DMS153 (cell line): ENCODE data around the gene TNK1.
"Not testable (repeated sequence)": the region's sequence is repeated elsewhere in the genome, so short reads cannot be mapped to it uniquely, and the experiment has no call there.

Experiments
- DNase-seq: peaks from one replicate; lab custom pipeline; 2025; lab: John Stamatoyannopoulos, UW

TNK1 gene

DNA sequence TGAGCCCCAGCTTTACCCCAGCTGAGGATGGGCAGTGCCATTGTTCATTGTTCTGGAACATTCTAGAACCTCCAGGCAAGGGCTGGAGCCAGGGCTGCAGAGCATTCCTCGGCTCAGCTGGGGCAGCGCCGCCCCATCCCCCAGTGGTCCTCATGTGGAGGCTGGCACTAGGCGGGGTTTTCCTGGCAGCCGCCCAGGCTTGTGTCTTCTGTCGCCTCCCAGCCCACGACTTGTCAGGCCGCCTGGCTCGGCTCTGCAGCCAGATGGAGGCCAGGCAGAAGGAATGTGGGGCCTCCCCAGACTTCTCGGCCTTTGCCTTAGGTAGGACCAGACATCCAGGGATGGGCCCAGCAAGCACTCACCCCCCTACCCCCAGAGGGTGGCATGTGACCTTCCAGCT is 25.8 kb upstream of the TNK1 start, which contains the start of gene TMEM95:
Gene TMEM95, plus strand, starts transcription at position 104 of the 400 bp plus-strand sequence. Its CDS starts 49 bp downstream, at position 153.
- DNase-seq = no peak

GRCh38 chr17:7355573-7355972 is 25.3 kb upstream of the TNK1 start:
- DNase-seq = no peak

GRCh38 chr17:7356072-7356549 is 24.8 kb upstream of the TNK1 start:
- peak; percentile 49 for DNase-seq

DNA sequence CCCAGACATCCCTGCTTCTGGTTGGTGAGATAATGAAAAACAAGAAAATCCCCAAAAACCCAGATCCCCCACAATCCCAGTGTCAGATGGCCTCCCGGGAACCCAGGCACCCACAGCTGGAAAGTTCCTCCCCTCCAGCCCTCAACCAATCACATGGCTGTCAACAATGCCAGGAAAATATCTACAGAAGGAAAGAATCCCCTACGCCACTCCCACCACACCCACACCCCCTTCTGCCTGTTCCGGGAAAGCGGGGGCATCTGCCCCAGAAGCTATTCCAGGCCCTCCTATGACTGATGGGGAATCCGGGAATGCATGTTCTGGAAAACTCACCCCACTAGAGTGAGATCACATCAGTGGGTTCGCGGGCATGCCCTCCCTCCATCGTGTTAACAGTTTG is 24.1 kb upstream of the TNK1 start:
- no peak for DNase-seq

DNA sequence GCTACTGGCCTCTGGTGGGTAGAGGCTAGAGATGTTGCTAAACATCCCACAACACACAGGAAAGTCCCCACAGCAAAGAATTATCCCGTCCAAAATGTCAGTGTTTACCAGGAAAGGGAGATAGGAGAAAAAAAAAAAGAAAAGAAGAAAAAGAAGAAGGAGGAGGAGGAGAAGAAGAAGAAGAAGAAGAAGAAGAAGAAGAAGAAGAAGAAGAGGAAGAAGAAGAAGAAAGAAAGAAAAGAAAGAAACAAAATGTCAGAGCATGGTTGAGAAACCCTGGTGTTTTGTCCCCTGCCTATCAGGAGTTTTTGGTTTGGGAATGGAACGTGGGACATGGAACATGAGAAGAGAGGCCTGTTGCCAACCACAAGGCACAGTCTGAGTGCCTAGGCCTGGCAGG is 23.5 kb upstream of the TNK1 start:
- no peak for DNase-seq

GRCh38 chr17:7361906-7362305 is 19.0 kb upstream of the TNK1 start:
- no peak for DNase-seq

DNA sequence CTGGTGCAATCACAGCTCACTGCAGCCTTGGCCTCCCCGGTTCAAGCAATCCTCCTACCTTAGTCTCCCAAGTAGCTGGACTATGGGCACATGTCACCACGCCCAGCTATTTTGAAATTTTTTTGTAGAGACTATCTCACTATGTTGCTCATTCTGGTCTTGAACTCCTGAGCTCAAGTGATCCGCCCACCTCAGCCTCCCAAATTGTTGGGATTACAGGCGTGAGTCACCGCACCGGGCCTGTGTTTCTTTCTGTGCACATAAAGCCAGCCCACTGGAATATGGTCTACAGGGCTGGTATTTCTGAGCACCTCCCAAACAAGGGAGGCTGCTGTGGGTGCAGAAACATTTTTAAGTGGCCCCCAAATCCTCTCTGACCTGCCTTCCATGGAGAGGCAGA is 17.6 kb upstream of the TNK1 start:
- DNase-seq = no peak

DNA sequence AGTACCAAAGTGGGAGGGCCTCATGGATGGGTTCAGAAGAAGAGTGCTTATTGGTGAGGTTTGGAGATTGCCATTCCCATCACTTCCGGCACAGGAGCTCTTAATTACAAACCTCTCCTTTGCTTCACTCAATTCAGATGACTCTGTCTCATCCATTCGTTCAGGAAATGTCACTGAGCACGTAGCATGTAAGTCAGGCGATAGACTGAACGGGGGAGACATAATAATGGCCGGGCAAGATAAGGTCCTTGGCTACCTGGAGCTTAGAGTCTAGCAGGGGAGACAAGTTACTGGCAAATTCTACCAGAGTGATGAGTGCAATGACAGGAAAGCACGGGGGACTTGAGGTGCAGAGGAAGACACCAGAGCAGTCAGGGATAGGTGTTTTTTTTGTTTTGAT is 14.9 kb upstream of the TNK1 start:
- DNase-seq = not testable (repeated sequence)

DNA sequence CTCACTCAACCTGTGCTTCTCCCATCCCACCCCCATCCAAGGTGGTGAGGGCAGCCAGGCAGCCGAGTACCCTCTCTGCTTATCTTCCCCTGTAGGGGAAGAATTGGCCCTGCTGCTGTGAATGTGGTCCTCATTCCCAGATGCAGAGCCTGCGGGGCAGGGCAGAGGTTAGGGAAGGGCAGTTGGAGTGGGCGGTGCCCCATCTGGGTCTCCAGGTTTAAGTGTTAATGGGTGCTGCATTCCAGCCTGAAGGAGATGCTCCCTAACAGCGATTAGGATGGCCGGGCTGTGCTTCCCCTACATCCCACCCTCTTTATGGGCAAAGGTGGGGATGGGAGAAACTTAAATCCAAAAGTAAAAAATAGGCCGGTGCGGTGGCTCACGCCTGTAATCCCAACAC is 13.8 kb upstream of the TNK1 start:
- DNase-seq = no peak

GRCh38 chr17:7367918-7368598 is 12.8 kb upstream of the TNK1 start:
- no peak for DNase-seq

DNA sequence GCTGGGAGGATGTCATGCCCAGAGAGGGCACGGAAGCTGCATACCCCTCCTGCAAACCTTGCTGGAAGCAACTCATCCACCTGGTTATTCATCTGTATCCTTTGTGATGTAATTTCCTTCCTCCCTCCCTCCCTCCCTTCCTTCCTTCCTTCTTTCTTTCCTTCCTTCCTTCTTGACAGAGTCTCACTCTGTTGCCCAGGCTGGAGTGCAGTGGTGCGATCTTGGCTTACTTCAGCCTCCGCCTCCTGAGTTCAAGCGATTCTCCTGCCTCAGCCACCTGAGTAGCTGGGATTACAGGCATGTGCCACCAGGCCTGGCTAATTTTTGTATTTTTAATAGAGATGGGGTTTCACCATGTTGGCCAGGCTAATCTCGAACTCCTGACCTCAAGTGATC is 12.3 kb upstream of the TNK1 start:
- DNase-seq = not testable (repeated sequence)

- no peak for DNase-seq
Measured at GRCh38 chr17:7369825-7370224, 11.1 kb upstream of the TNK1 start.

DNA sequence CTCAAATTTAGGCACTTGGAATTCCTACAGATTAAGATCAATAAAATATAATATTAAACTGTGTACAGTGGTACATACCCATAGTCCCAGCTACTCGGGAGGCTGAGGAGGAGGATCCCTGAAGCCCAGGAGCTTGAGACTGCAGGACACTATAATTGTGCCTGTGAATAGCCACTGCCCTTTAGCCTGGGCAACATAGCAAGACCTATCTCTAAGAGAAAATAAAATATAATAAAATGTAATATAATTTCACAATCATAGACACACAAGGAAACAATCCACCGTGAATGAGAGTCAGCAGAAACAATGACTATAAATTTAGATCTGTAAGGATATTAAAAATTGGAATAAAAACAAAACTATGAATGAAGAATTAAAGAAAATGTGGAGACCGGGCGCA is 10.0 kb upstream of the TNK1 start:
- no peak for DNase-seq

GRCh38 chr17:7374353-7374752 is 6.5 kb upstream of the TNK1 start:
- DNase-seq = no peak

GRCh38 chr17:7379134-7379533 is 1.8 kb upstream of the TNK1 start:
- no peak for DNase-seq

- no peak for DNase-seq
Measured at GRCh38 chr17:7380321-7380720, 568 bp upstream of the TNK1 start.

GRCh38 chr17:7382901-7383300 is 2.0 kb downstream of the TNK1 start:
- no peak for DNase-seq

GRCh38 chr17:7383371-7383741 is 2.5 kb downstream of the TNK1 start:
- DNase-seq = no peak

DNA sequence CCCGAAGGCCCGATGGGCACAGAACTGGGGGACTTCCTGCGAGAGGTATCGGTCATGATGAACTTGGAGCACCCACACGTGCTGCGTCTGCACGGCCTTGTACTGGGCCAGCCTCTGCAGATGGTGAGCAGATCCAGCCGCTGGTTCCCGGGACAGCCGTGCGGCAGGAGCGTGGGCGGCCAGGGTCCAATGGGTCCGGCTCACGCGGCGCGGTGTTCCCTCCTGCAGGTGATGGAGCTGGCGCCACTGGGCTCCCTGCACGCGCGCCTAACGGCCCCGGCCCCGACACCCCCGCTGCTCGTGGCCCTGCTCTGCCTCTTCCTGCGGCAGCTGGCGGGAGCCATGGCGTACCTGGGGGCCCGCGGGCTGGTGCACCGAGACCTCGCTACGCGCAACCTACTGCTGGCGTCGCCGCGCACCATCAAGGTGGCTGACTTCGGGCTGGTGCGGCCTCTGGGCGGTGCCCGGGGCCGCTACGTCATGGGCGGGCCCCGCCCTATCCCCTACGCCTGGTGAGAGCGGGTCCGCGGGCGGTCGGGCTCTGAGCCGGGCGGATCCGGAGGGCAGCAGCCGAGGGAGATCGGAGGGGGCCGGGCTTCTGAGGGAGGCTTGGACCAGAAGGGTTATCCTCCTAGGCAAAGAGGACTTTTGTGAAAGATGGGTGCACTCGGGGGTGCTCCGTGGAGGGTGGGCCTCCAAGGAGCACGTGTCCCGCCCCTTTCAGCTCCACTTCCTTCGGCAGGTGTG is 3.0 kb downstream of the TNK1 start:
- no peak for DNase-seq

DNA sequence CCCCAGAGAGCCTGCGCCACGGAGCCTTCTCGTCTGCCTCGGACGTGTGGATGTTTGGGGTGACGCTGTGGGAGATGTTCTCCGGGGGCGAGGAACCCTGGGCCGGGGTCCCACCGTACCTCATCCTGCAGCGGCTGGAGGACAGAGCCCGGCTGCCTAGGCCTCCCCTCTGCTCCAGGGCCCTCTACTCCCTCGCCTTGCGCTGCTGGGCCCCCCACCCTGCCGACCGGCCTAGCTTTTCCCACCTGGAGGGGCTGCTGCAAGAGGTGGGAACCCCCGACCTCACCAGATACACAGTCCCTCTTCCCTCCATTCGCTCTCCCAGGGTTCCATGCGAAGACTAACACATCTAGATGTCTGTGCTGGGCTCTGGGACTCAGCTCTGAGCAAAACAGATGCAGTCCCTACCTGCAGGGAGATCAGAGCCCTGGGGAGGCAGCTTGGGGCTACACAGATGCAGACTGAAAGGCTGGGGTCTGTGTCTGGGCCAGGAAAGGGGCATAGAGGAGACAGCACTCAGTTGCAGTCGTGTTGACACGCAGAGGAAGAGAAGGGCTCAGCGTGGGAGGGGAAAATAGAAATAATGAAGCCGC is 3.7 kb downstream of the TNK1 start:
- no peak for DNase-seq

GRCh38 chr17:7388856-7389255 is 8.0 kb downstream of the TNK1 start:
- DNase-seq = no peak

DNA sequence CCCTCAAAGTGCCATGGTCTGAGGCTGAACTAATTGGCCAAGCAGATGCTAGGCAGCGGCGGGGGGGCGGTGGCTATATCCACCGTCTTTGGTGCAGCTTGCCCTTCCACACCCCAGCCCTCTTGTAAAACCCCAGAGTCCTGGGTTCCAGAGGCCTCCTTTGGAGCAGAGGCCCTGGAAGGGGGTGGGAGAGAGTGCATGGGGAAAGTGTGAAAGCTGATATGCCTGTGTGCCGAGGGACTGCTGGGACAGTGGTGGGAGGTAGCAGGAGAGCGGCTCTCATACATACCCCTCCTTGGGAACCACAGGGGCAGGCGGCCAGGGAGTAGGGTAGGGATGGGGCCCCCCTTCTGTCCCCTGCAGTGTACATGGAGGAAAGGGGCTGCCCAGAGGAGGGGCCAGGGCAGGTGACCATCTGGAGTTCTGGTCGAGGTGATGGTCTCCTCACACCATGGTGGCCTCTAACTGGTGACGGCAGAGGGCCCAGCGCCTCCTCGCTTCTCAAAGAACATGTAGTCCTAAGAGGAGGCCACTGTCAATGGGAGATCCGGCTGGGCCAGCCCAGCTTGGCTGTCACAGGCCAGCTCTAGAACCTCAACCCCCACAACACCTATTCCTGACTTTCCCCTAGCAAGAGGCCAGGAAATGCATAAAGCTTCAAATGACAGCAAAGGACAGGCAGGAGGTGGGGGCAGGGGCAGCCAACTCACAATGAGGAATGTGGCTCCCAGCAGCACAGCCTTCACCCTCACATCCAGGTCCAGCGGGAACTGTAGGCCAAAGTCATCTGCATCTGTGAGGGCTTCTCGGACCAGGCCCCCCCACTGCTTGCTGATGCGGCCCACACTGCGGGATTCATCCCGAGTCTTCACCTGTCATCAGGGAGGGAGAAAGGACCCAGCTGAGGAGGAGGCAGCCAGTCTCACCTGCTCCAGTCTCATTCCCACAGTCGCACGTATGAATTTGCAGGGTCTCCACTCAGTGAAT is 9.3 kb downstream of the TNK1 start:
- DNase-seq = no peak
